HPDE6-E6E7 (cell line): ENCODE results near the gene EYA2.

ENCODE experiments used
- DNase-seq: peaks from one replicate; pipeline ENCODE4 v3.0.0; 2011; ENCODE audit warnings: missing footprints; ENCODE audit errors: extremely low spot score

The EYA2 gene

DNA sequence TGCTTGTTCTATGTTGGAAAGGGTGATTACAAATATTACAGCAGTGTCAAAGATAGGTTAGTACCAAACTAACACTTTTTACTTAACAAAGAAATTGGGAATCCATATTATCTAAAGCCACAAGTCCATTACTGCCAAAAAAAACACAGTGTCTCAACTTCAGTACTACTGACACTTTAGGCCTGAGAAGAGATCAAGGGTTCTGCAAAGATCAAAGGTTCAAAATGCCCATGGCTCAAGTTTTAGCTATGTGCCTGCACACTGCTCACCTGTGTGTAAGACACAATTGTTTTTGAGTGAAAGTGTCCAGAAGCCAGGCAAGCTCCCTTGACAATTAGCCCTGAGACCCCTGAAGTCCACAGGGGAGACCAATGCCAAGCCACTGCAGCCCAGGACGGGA, 329.3 kb downstream of the EYA2 start:
- DNase-seq, result no peak

DNA sequence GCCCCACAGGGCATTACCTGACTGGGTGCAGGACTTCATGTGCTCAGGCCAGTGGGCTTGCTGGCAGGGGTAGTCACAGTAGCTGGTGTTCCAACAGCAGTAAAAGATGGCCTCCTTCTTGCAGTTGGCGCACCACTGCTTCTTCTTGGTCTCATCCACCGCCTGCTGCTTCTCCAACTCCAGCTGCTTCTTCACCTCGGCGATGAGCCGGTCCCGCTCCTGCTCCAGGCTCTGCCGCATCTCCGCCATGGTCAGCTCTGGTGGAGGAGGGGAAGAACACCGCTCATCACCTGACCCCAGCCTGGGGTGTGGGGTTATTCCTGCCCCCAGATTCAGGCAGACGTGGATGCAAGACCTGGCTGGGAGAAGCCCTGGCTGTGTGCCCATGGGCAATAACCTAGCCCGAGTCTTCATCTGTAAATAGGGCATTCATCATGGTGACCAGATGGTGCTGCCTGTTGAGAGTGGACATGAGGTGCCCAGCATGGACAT, 329.7 kb downstream of the EYA2 start:
- no peak for DNase-seq

GRCh38 chr20:47224857-47225256, 330.2 kb downstream of the EYA2 start:
- DNase-seq, result no peak

GRCh38 chr20:47225458-47225857, 330.8 kb downstream of the EYA2 start:
- DNase-seq, result no peak

- DNase-seq, result no peak
Observed at GRCh38 chr20:47227119-47227518, 332.5 kb downstream of the EYA2 start.

- no peak for DNase-seq
Observed at GRCh38 chr20:47227576-47227975, 332.9 kb downstream of the EYA2 start.

DNA sequence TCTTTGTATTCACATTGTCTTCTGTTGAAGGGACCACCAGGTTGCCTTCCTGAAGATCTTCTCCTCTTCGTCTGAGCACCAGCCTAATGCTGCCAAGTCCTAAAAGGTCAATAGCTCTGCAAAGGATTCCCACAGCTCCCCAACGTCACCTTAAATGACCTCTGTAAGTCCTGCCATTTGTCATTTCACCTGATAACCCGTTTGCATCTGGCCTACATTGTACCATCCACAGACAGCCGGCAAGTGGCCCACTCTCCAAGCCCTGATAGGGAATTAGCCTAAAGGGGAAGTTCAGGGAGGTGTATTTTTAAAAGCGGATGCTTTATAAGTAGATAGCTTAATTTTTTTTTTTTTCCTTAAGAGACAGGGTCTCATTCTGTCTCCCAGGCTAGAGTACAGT, 334.0 kb downstream of the EYA2 start:
- no peak for DNase-seq

GRCh38 chr20:47230811-47231256, 336.2 kb downstream of the EYA2 start:
- DNase-seq, result no peak

DNA sequence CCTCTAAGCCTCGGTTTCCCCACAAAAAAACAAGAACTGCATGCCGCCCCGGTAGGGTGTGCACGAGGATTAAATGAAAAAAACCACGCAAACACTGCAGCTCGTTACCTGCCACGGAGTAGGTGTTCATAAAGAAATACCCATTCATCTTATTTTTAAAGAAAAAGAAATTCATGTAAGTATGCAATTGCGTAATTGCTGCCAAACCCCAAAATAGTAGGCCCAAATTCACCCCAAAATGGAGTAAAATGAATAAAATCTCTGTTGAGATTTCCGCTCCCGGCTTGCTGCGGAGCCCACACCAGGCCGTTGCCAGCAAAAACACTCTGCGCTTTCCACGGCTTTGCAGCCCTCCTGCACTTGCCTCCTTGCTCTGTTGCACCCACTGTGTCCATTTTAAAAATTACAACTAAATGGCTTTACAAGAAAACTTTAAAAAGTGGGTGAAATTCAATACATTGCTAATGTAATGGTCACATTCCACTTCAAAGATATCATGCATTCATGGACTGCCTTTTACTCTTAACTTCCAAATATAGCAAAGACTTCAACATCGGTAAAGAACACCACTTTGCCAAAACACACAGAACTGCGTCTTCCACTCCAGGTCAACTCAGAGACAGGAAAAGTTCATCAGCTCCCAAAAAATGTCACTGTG, 336.9 kb downstream of the EYA2 start:
- DNase-seq, result no peak

GRCh38 chr20:47232518-47232917, 337.9 kb downstream of the EYA2 start:
- no peak for DNase-seq

DNA sequence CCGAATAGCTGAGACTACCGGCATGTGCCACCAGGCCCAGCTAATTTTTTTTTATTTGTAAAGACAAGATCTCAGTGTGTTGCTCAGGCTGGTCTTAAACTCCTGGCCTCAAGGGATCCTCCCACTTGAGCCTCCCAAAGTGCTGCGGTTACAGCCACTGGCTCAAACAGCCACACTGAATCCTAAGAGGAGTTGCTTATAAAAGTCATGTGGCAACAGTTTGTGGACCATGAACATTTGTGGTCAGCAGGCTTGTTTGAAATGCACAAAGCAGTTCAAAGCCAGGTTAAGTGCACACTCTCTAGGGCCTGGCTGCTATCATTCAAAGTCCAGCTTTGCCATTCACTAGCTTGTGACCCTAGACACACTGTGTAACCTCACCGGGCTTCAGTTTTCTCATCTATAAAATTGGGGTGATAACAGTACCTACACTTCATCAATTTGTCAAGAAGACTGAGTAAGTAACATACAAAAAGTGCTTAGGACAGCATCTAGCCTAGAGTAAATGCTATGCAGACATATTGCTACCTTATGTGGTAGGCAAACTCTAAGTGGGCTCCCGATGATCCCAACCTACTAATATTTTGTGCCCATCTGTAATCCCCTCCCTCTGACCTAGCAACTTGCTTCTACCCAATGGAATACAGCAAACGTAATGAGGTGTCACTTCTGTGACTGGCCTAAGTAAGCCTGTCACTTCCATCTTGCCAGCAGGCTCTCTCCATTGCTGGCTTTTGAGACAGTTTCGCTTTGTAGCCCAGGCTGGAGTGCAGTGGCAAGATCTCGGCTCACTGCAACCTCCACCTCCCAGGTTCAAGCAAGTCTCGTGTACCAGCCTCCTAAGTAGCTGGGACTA, 338.9 kb downstream of the EYA2 start:
- DNase-seq, result no peak

DNA sequence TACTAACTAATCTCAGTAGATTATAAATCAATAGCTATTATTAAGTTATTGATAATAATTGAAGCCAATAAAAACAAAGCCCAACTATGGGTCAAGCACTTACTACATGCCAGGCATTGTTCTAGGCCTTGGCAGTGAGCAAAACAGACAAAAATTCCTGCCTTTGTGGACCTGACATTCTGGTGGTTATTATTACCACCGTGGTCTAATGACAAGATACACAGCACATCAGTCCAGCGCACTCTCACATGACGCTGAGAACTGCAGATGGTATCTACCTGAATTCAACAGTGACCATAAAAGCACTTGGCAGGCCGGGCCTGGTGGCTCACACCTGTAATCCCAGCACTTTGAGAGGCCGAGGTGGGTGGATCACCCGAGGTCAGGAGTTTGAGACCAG, 340.5 kb downstream of the EYA2 start:
- DNase-seq, result no peak

- no peak for DNase-seq
Observed at GRCh38 chr20:47235853-47236638, 341.4 kb downstream of the EYA2 start.

GRCh38 chr20:47236639-47236900, 341.9 kb downstream of the EYA2 start:
- DNase-seq, result no peak

GRCh38 chr20:47237715-47238114, 343.1 kb downstream of the EYA2 start:
- no peak for DNase-seq
